Fibroblast of lung (primary cell): Measurements from ENCODE around the gene PASD1. TPM values are rescaled to one million over a fixed set of nuclear protein-coding genes. Genes with fewer than 3 reads are reported as not detected.

ENCODE experiments used
- DNase-seq, 2 donors: peaks; one replicate each; pipeline versions ENCODE4 v3.0.0 to v3.0.0-alpha.2; 2010; ENCODE audit warnings: low read depth in 2 of 2
- H2AFZ ChIP-seq: 2 replicates; pipeline ENCODE4 v1.5.1; 2012; ENCODE audit warnings: low read length, control low read depth, inconsistent platforms
- H3K27ac ChIP-seq: 2 replicates; pipeline ENCODE4 v1.5.1; 2011; ENCODE audit warnings: low read length, control low read depth; ENCODE audit not compliant: insufficient read depth
- H3K27me3 ChIP-seq: 2 replicates; pipeline ENCODE4 v1.5.1; 2011; ENCODE audit warnings: mild to moderate bottlenecking, low read length; ENCODE audit not compliant: control insufficient read depth, insufficient read depth
- H3K36me3 ChIP-seq: 2 replicates; pipeline ENCODE4 v1.5.1; 2011; ENCODE audit warnings: low read length; ENCODE audit not compliant: control insufficient read depth, insufficient read depth
- H3K4me1 ChIP-seq: 2 replicates; pipeline ENCODE4 v1.5.1; 2011; ENCODE audit warnings: low read length; ENCODE audit not compliant: control insufficient read depth, insufficient read depth; ENCODE audit errors: extremely low read depth
- H3K4me2 ChIP-seq: 2 replicates; pipeline ENCODE4 v1.5.1; 2011; ENCODE audit warnings: low read length, control low read depth; ENCODE audit not compliant: insufficient read depth; ENCODE audit errors: extremely low read depth
- H3K4me3 ChIP-seq, 4 experiments: fragments of 200-600 bp in 1 of 4; sonication (generic) in 1 of 4; replicated peaks in 1 of 4; 2 replicates each; pipeline ENCODE4 v1.5.1; 2011 to 2016; ENCODE audit warnings: low read length in 4 of 4, low read depth in 3 of 4, mild to moderate bottlenecking in 3 of 4, control low read depth in 2 of 4, inconsistent platforms in 1 of 4, mixed read lengths in 1 of 4; ENCODE audit not compliant: insufficient read depth in 1 of 4; ENCODE audit errors: control extremely low read depth in 1 of 4
- H3K79me2 ChIP-seq: 2 replicates; pipeline ENCODE4 v1.5.1; 2012; ENCODE audit warnings: mild to moderate bottlenecking, low read length, inconsistent platforms; ENCODE audit not compliant: control insufficient read depth, insufficient read depth
- H3K9ac ChIP-seq: 2 replicates; pipeline ENCODE4 v1.5.1; 2011; ENCODE audit warnings: mild to moderate bottlenecking, low read length, control low read depth; ENCODE audit not compliant: insufficient read depth
- H3K9me3 ChIP-seq: 2 replicates; pipeline ENCODE4 v1.5.1; 2012; ENCODE audit warnings: low read depth, low read length; ENCODE audit not compliant: control insufficient read depth, insufficient read depth
- H4K20me1 ChIP-seq: 2 replicates; pipeline ENCODE4 v1.5.1; 2011; ENCODE audit warnings: low read length; ENCODE audit not compliant: control insufficient read depth, insufficient read depth; ENCODE audit errors: extremely low read depth
- CTCF ChIP-seq, 2 donors: IDR thresholded peaks in 1 of 2; conservative IDR thresholded peaks in 1 of 2; 1 replicate in 1 of 2; 2 replicates in 1 of 2; pipeline ENCODE4 v1.5.1; 2011 to 2012; ENCODE audit warnings: low read length in 2 of 2, control low read depth in 1 of 2, inconsistent platforms in 1 of 2, low read depth in 1 of 2, mild to moderate bottlenecking in 1 of 2
- EZH2 ChIP-seq: IDR thresholded peaks from 2 replicates; pipeline ENCODE4 v1.5.1; 2012; ENCODE audit warnings: low read length, control low read depth, mild to moderate bottlenecking; ENCODE audit errors: missing control alignments
- polyA plus RNA-seq, 2 donors: library from polyadenylated mRNA; depleted of rRNA in 1 of 2; stranded (reverse) in 1 of 2; unstranded in 1 of 2; fragments of >200 nt; gene quantifications; 2 replicates each; pipeline ENCODE4 v1.2.1, GENCODE V29; 2011 to 2012; ENCODE audit warnings: missing spikeins in 1 of 2
- total RNA-seq: library from RNA; depleted of rRNA; stranded (reverse); fragments of >200 nt; gene quantifications from 2 replicates; pipeline ENCODE4 v1.2.1, GENCODE V29; 2014

The PASD1 gene
- total and polyA plus RNA-seq, 2 donors (not counting 1 experiment from before 2014, with no cell fraction given), result not detected

DNA sequence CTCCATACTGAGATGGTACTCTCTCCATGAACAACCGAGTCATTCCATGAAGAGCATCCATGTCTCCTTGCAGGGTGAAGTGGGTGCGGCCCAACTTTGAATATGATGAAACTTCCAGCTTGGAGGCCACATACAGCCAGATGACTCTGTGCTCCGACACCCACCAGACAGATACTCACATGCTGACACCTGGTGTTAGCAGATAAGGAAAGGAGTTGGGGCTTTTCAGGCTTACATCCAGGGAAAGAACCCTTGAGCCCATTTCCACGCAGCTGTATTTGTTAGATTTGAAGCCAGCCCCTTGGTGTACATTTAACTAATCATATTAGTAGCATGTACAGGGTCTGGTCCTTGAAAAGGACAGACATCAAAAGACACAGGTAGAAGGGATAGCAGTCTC lies 69.7 kb downstream of the PASD1 start:
- Histone ChIP-seq H4K20me1 (no peaks in the 10 kb centered on the region), H3K9me3 (no peaks in the 10 kb centered on the region), H3K36me3 (no peaks in the 10 kb centered on the region), H3K4me1 (no peaks in the 10 kb centered on the region), H3K79me2 (no peaks in the 10 kb centered on the region), H3K27ac (no peak overlapping the region), H2AFZ (no peak overlapping the region), H3K9ac (no peak overlapping the region), H3K4me3 (no peak overlapping the region), H3K4me2 (no peak overlapping the region), H3K27me3 (no peaks in the 10 kb centered on the region)
- DNase-seq, result no peak
- TF ChIP-seq EZH2 (no peak), CTCF (conservative IDR thresholded peaks at IDR 0.05 in 1 of 2, IDR thresholded peaks at IDR 0.05 in 1 of 2; ENCODE audit: low read depth in 1 of 2, low read length in 2 of 2) (no peak)

DNA sequence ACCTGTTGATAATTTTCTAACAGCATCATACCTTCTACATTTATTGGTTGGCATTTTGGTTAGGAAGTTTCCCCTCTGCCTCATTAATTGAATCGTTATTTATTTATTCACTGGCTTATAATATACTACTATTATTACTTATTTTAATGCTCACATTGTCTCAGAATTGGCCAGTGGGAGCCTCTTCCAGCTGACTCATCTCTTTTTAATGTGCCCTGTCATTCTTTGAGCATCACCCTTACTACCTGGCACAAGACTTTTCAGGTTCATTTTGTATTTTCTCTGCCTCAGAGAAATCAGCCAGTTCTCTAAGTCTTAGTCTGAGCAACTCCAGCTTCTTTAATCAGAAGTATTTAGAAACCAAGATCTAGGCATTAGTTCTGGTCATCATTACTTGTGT lies 71.5 kb downstream of the PASD1 start:
- H3K27ac ChIP-seq, result no peak overlapping the region
- H3K4me3 ChIP-seq, result no peak overlapping the region
- H3K36me3 ChIP-seq, result no peaks in the 10 kb centered on the region
- H3K79me2 ChIP-seq, result no peaks in the 10 kb centered on the region
- H3K9me3 ChIP-seq, result no peaks in the 10 kb centered on the region
- no peak overlapping the region for H2AFZ ChIP-seq
- no peaks in the 10 kb centered on the region for H4K20me1 ChIP-seq
- H3K9ac ChIP-seq, result no peak overlapping the region
- DNase-seq, result no peak
- H3K4me1 ChIP-seq, result no peaks in the 10 kb centered on the region
- no peak for TF ChIP-seq EZH2
- no peak for TF ChIP-seq CTCF (conservative IDR thresholded peaks at IDR 0.05 in 1 of 2, IDR thresholded peaks at IDR 0.05 in 1 of 2; ENCODE audit: low read depth in 1 of 2, low read length in 2 of 2)
- H3K4me2 ChIP-seq, result no peak overlapping the region
- no peaks in the 10 kb centered on the region for H3K27me3 ChIP-seq

GRCh38 chrX:151641564-151641963 lies 78.1 kb downstream of the PASD1 start:
- Histone ChIP-seq H3K36me3 (no peaks in the 10 kb centered on the region), H3K27ac (no peak overlapping the region), H3K27me3 (no peaks in the 10 kb centered on the region), H3K4me3 (no peak overlapping the region), H3K9me3 (no peaks in the 10 kb centered on the region), H3K4me1 (no peaks in the 10 kb centered on the region), H3K79me2 (no peaks in the 10 kb centered on the region), H3K4me2 (no peak overlapping the region), H2AFZ (no peak overlapping the region), H4K20me1 (no peaks in the 10 kb centered on the region), H3K9ac (no peak overlapping the region)
- TF ChIP-seq CTCF (conservative IDR thresholded peaks at IDR 0.05 in 1 of 2, IDR thresholded peaks at IDR 0.05 in 1 of 2; ENCODE audit: low read depth in 1 of 2, low read length in 2 of 2) (no peak), EZH2 (no peak)
- no peak for DNase-seq
